Measurements from ENCODE around the gene DMD.

DNA sequence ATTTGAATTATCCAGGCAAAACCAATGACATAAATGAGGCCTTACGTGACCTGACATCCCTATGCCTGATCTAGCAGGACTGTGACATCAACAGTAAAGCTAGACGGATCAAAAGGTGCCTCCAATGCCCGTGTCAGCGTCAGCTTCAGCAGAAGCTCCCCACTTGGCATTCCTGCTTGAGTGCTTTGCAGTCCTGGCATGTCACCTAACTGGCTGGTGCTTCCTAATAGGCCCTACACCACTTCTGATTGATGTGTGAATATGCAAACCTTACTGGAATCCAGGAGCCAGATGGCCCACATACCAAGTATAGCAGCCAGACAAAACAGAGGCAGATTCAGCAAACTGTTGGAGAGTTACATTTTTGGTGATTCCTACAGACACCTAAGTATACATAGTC lies 224.2 kb downstream of the DMD start:
- TF ChIP-seq CTCF (conservative IDR thresholded peaks at IDR 0.05) (no peak), ZFX (IDR thresholded peaks at IDR 0.05) (no peak)

All from C4-2B (cell line).